ENCODE data around the gene RAB3A. TPM values are rescaled to one million over a fixed set of nuclear protein-coding genes. Genes with fewer than 3 reads are reported as not detected.

Gene RAB3A
- total RNA-seq, 2 experiments from 2014 or later: 4.9 to 8.6 TPM

- Histone ChIP-seq H3K36me3 (ENCODE audit: insufficient read depth, low read length) (no peaks in the 10 kb centered on the region), H3K4me2 (ENCODE audit: low read length) (no peak overlapping the region), H3K79me2 (ENCODE audit: insufficient read depth, low read depth, low read length) (peaks cover 11% of the 10 kb centered on the region), H3K4me1 (ENCODE audit: insufficient read depth, low read length, poor library complexity, severe bottlenecking) (peaks cover 15% of the 10 kb centered on the region), H2AFZ (ENCODE audit: low read length) (no peak overlapping the region), H3K9me3 (ENCODE audit: low read length) (no peaks in the 10 kb centered on the region), H3K4me3 (ENCODE audit: low read depth, low read length, poor library complexity, severe bottlenecking) (no peak overlapping the region), H4K20me1 (ENCODE audit: insufficient read depth, low read length) (no peaks in the 10 kb centered on the region), H3K27ac (ENCODE audit: low read depth, low read length, poor library complexity, severe bottlenecking) (no peak overlapping the region), H3K9me2 (ENCODE audit: insufficient read depth, low read length) (no peaks in the 10 kb centered on the region)
- TF ChIP-seq CTCF (conservative IDR thresholded peaks at IDR 0.05; ENCODE audit: low read length): peak; percentile 85
- TF ChIP-seq EZH2phosphoT487 (IDR thresholded peaks at IDR 0.05; ENCODE audit: borderline replicate concordance, low read depth, low read length): no peak
- BruUV-seq (replicated peaks): no TSS peak
- DNase-seq (ENCODE audit: low spot score): peak; percentile 62
- ChIA-PET POLR2A (interaction anchor here (0.6 to 1.3 kb wide), 2 partner anchors 45 to 51 kb away, joined by 4 read pairs; no protein-coding TSS in a partner anchor), CTCF (ENCODE audit: unreplicated experiment) (interaction anchor here (0.6 to 1.2 kb wide), 4 partner anchors 44 to 120 kb away, joined by 3 to 10 read pairs (median 5); no protein-coding TSS in a partner anchor)
- intact Hi-C loops (cut with micrococcal nuclease; ENCODE audit: unreplicated experiment): loop anchor here (1.0 kb wide), 2 partner anchors 43 to 202 kb away; no protein-coding TSS in a partner anchor
Measured at GRCh38 chr19:18208098-18208951, 4.5 kb upstream of the RAB3A start.

GRCh38 chr19:18206018-18206417 is 2.2 kb upstream of the RAB3A start:
- ChIA-PET CTCF (ENCODE audit: unreplicated experiment) (interaction anchor here (0.9 to 1.4 kb wide), 2 partner anchors 74 to 123 kb away, joined by 3 read pairs; no protein-coding TSS in a partner anchor), POLR2A (interaction anchor here (0.7 to 2.7 kb wide), 7 partner anchors 13 to 209 kb away, joined by 3 to 8 read pairs (median 3); partner anchors contain the start of gene MPV17L2)
- no peak for DNase-seq (ENCODE audit: low spot score)
- peaks cover 29% of the 10 kb centered on the region for H3K4me1 ChIP-seq (ENCODE audit: insufficient read depth, low read length, poor library complexity, severe bottlenecking)
- H2AFZ ChIP-seq (ENCODE audit: low read length): no peak overlapping the region
- H3K36me3 ChIP-seq (ENCODE audit: insufficient read depth, low read length): peaks cover 15% of the 10 kb centered on the region
- H3K79me2 ChIP-seq (ENCODE audit: insufficient read depth, low read depth, low read length): peaks cover 32% of the 10 kb centered on the region
- H3K9me3 ChIP-seq (ENCODE audit: low read length): no peaks in the 10 kb centered on the region
- peak overlapping the region; percentile 87 for H3K4me3 ChIP-seq (ENCODE audit: low read depth, low read length, poor library complexity, severe bottlenecking)
- intact Hi-C loops (cut with micrococcal nuclease; ENCODE audit: unreplicated experiment): no loop called here
- no peaks in the 10 kb centered on the region; the same call in 1 of the 2 replicates for H4K20me1 ChIP-seq (ENCODE audit: insufficient read depth, low read length)
- peak overlapping the region; percentile 94 for H3K4me2 ChIP-seq (ENCODE audit: low read length)
- no peaks in the 10 kb centered on the region for H3K9me2 ChIP-seq (ENCODE audit: insufficient read depth, low read length)
- H3K27ac ChIP-seq (ENCODE audit: low read depth, low read length, poor library complexity, severe bottlenecking): peak overlapping the region; percentile 84
- no TSS peak for BruUV-seq (replicated peaks)
- TF ChIP-seq CTCF (conservative IDR thresholded peaks at IDR 0.05; ENCODE audit: low read length) (no peak), EZH2phosphoT487 (IDR thresholded peaks at IDR 0.05; ENCODE audit: borderline replicate concordance, low read depth, low read length) (no peak)
